GM19239 (cell line): Measurements from ENCODE around the gene PRAMEF17.
"Not testable (repeated sequence)": the region's sequence is repeated elsewhere in the genome, so short reads cannot be mapped to it uniquely, and the experiment has no call there.

Source experiments
- DNase-seq: peaks from one replicate; pipeline ENCODE4 v3.0.0; 2011; ENCODE audit warnings: low spot score; ENCODE audit not compliant: insufficient read length
- FAIRE-seq: peaks from 2 replicates; lab custom pipeline; 2011; peaks lifted over from hg19 to GRCh38; lab: Jason Lieb, UNC

PRAMEF17 gene

DNA sequence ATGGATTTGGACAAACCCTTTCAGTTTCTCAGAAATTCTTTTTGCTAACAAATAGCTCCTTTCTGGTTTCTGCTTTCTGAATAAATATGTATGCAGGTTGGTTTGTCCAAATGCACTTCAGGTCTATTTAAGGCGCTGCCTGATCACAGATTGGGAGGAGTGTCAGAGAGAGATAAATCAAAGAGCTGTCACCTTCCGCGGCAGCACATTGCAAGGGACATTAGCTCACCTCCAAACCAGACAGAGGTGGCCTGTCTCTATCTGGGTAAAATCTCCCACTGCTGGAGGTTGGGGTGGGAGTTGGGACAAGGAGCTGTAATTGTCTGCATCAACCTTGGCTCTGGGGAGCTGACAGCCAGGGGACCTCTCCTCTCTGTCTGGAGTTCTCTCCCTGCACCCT is 46.0 kb downstream of the PRAMEF17 start:
- no peak for DNase-seq
- FAIRE-seq, result no peak

DNA sequence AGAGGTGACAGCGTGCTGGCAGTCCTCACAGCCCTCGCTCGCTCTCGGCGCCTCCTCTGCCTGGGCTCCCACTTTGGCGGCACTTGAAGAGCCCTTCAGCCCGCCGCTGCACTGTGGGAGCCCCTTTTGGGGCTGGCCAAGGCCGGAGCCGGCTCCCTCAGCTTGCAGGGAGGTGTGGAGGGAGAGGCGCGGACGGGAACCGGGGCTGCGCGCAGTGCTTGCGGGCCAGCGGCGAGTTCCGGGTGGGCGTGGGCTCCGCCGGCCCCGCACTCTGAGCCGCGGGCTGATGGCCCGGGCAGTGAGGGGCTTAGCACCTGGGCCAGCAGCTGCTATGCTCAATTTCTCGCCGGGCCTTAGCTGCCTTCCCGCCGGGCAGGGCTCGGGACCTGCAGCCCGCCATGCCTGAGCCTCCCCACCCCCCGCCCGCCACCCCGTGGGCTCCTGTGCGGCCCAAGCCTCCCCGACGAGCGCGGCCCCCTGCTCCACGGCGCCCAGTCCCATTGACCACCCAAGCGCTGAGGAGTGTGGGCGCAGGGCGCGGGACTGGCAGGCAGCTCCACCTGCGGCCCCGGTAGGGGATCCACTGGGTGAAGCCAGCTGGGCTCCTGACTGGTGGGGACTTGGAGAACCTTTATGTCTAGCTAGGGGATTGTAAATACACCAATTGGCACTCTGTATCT is 49.8 kb downstream of the PRAMEF17 start:
- FAIRE-seq, DNase-seq: not testable (repeated sequence)
